ENCODE data around the gene FCHSD2.
A peak's percentile ranks its signal among the peaks of the same experiment; 100 is the strongest.
"Not testable (repeated sequence)": the region's sequence is repeated elsewhere in the genome, so short reads cannot be mapped to it uniquely, and the experiment has no call there.

The FCHSD2 gene

DNA sequence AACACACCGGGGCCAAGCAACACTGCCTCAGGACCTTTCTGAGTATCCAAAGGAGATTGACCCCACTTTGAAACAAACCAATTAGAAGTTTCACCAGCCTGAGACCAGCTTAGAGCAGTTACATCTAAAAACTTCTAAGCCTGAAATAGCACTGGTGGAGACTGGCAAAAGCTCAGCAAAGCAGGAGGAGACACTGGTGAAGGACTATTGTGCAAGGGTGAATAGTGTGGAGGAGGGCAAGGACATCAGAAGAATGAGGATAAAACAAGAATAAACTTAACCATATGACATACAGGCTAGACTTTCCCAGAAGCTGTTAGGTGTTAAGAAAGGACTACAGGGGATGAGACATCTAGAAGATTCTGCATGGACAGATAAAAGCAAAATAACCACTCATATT, 152.4 kb downstream of the FCHSD2 start:
- H3K4me3 ChIP-seq (ENCODE audit: low read length): no peak overlapping the region
- no peak for DNase-seq (ENCODE audit: low read depth, low spot score)

- no peak for DNase-seq (ENCODE audit: low read depth, low spot score)
Measured at GRCh38 chr11:72988821-72989220, 153.3 kb downstream of the FCHSD2 start.

GRCh38 chr11:72985645-72986044, 156.5 kb downstream of the FCHSD2 start:
- DNase-seq (ENCODE audit: low read depth, low spot score): no peak
- H3K4me3 ChIP-seq (ENCODE audit: low read length): no peak overlapping the region

More at GRCh38 chr11:72988821-72989220, 153.3 kb downstream of the FCHSD2 start:
- H3K4me3 ChIP-seq (ENCODE audit: low read length): no peak overlapping the region

DNA sequence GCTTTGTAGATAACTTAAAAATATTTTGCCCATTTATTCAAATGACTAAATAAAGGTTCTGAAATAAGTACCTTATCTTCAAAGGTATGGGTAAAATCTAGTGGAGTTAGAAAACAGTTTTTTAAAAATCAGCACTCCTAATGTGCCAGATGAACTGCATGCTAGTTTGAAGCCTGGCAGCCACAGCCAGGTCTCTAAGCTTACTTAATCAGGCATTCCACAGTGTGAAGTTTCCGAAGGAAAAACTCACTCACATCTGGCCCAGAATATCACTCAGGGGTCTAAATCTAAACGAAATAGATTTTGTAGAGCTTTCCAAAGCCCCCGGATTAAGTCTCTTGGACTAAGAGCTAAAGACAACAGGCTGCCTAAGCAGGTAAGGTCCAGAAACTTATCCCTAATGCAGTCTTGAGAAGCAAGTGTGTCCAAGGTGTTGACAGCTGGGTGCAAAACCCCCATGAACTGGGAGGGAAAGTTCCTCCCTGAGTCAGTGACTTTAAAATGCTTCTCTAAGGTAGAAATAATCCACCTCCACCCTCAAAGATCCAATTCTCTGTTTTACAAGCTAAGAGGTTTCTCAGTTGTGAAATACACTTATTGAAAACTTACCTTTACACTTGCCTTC, 157.6 kb downstream of the FCHSD2 start:
- DNase-seq (ENCODE audit: low read depth, low spot score): no peak
- H3K4me3 ChIP-seq (ENCODE audit: low read length): no peak overlapping the region

- DNase-seq (ENCODE audit: low read depth, low spot score): no peak
- H3K4me3 ChIP-seq (ENCODE audit: low read length): no peak overlapping the region
Measured at GRCh38 chr11:72983560-72983959, 158.6 kb downstream of the FCHSD2 start.

DNA sequence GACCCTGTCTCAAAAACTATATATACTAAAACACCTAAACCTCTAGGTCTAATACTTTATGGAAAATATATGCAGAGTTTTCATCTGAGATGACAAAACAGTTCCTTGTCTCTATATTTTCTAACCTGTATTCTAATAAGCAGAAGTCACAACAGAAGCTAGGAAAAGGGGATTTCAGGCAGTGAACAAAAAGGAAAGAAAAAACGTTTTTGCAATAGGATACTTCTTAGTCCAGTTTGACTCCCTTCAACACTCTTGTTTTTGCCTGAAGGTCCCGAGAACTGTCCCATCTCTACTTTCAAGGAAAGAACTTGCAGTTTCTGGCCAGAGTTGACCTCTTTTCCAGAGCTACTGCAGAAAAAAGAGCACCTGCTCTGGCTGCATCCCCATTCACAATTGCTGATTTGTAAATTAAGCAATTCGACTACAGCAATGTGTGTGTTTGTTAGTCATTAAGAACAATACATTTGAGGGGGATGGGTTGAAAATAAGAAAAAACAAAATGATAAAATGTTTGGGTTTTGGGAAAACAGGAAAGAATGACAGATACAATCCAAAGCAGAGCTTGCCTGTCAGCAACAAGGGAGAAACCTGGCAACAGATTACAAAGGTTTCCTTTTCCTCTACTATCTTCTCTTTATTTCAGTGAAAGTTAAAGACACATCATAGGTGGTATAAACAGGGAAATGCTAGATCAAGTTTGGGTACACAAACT, 160.0 kb downstream of the FCHSD2 start:
- H3K4me3 ChIP-seq (ENCODE audit: low read length): no peak overlapping the region

GRCh38 chr11:72981080-72981479, 161.0 kb downstream of the FCHSD2 start:
- no peak overlapping the region for H3K4me3 ChIP-seq (ENCODE audit: low read length)
- no peak for DNase-seq (ENCODE audit: low read depth, low spot score)

More for the DNA sequence above, 160.0 kb downstream of the FCHSD2 start:
- DNase-seq (ENCODE audit: low read depth, low spot score): no peak

DNA sequence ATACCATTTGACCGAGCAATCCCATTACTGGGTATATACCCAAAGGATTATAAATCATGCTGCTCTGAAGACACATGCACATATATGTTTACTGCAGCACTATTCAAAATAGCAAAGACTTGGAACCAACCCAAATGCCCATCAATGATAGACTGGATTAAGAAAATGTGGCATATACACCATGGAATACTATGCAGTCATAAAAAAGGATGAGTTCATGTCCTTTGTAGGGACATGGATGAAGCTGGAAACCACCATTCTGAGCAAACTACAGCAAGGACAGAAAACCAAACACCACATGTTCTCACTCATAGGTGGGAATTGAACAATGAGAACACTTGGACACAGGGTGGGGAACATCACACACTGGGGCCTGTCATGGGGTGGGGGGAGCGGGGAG, 164.3 kb downstream of the FCHSD2 start:
- DNase-seq (ENCODE audit: low read depth, low spot score); H3K4me3 ChIP-seq (ENCODE audit: low read length): not testable (repeated sequence)

DNA sequence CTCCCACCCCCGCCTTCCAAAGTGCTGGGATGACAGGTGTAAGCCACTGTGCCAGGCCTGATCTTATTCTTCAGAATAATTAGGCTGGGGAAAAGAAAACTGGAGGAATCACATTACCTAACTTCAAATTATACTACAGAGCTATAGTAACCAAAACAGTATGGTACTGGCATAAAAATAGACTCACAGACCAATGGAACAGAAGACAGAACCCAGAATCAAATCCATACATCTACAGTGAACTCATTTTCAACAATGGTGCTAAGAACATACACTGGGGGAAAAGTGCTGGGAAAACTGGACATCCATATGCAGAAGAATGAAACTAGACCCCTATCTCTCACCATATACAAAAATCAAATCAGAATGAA, 165.6 kb downstream of the FCHSD2 start:
- not testable (repeated sequence) for DNase-seq (ENCODE audit: low read depth, low spot score); H3K4me3 ChIP-seq (ENCODE audit: low read length)

DNA sequence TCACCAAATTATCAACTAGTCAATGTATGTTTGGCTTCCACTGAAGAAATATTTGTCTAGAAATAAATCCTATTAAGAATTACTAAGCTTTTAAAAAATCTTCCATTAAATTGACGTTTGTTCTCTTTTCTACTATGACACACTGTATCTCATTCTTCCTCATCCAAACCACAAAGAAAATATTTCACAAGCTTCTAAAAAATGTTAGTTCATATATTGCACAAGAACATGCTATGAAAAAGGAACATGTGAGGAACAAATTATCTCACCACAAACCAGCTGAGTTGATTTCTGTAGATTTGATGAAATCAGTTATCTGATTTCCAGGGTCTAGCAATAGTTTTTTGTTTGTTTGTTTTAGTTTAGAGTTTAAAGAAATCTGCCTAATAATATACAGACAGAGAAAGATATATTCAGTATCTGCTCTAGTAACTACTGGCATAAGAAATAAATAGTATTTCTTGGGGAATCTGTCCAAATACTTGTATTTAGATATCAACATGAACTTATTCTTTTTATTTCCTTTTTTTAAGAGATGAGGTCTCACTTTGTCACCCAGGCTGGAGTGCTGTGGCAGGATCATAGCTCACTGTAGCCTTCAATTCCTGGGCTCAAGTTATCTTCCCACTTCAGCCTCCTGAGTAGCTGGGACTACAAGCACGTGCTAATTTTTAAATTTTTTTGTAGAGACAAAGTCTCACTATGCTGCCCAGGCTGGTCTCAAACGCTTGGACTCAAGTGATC, 166.2 kb downstream of the FCHSD2 start:
- H3K4me3 ChIP-seq (ENCODE audit: low read length): no peak overlapping the region
- peak; percentile 25 for DNase-seq (ENCODE audit: low read depth, low spot score)

DNA sequence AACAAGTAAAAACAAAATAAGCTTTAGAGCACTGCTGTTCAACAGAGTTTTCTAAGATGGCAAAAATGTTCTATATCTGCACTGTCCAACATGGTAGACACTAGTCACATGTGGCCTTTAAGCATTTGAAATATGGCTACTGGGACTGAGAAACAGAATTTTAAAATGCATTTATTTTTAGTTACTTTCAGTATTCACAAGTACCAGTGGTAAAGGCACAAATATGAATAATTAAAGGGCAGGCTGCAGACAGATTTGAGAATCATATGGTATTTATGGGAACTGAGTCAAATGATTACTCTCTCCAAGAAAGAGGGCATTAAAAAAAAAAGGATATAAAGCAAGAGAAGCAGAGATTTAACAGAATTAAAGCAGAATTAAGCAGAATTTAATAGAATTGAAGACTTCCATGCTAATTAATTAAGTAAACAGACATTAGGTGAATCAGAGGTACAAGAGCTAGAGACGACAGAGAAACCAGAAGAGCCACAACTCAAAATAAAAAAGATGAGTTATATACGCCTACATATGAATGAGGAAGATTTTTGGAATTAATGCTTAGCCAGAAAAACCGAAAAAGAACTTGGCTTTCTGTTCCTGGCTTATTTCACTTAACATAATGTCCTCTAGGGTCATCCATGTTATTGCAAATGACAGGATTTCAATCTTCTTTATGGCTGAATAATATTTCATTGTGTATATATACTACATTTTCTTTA, 167.5 kb downstream of the FCHSD2 start:
- no peak for DNase-seq (ENCODE audit: low read depth, low spot score)
- no peak overlapping the region for H3K4me3 ChIP-seq (ENCODE audit: low read length)

DNA sequence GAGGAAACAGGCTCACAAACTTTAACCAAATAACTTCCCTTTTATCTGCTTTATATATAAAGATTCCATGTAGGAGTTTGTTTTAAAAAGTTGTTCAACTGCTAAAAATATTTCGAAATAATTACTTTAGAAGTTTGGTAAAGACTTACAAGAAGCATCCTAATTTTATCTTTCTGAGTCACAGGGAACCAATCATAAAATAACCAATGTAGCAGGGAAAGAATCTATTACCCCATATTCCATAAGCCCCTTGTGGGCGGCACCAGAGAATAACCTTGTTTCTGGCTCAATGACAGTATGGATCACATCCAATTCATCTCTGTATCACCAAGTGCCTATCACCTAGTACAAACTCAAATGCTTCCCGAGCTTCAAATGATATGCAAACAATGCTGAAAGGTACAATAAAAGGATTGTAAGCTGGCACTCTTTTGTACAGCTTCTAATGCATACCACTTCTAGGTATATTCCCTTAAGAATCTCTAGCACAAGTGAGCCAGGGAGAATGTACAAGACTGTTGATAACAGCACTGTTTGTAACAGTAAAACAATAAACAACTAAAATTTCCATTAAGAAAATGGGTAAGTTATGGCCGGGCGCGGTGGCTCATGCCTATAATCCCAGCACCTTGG, 169.5 kb downstream of the FCHSD2 start:
- H3K4me3 ChIP-seq (ENCODE audit: low read length): no peak overlapping the region
- DNase-seq (ENCODE audit: low read depth, low spot score): no peak

DNA sequence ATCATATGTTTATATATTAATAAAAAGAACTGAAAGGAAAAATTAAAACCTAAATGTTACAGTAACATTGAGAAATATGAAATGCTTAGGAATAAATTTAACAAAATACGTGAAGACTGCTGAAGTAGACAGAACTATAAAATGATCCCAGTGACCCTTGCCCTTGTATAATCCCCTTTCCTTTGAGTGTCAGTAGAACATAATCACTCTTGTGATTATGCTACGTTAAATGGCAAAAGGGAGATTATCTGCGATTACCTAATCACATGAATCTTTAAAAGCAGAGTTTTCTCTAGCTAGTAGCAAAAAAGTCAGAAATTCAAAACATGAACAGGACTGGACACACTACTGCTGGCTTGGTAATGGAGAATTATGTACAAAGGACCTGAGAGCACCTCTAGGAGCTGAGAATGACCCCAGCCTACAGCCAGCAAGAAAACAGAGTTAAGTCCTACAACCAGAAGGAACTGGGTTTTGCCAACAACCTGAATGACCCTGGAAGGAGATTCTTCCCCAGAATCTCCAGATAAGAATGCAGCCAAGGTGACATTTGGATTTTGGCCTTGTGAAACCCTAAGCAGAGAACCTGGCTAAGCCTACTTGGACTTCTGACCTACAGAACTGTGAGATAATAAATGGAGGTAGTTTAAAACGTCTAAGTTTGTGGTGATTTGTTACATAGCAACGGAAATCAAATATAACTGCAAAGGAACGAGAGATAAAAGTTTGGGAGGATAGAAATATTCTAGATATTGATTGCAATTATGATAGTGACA, 170.7 kb downstream of the FCHSD2 start:
- H3K4me3 ChIP-seq (ENCODE audit: low read length): no peak overlapping the region
- no peak for DNase-seq (ENCODE audit: low read depth, low spot score)

- no peak overlapping the region for H3K4me3 ChIP-seq (ENCODE audit: low read length)
Measured at GRCh38 chr11:72970557-72971118, 171.5 kb downstream of the FCHSD2 start.

GRCh38 chr11:72969894-72970335, 172.2 kb downstream of the FCHSD2 start:
- H3K4me3 ChIP-seq (ENCODE audit: low read length): no peak overlapping the region
- DNase-seq (ENCODE audit: low read depth, low spot score): peak; percentile 81

More at GRCh38 chr11:72970557-72971118, 171.5 kb downstream of the FCHSD2 start:
- no peak for DNase-seq (ENCODE audit: low read depth, low spot score)

DNA sequence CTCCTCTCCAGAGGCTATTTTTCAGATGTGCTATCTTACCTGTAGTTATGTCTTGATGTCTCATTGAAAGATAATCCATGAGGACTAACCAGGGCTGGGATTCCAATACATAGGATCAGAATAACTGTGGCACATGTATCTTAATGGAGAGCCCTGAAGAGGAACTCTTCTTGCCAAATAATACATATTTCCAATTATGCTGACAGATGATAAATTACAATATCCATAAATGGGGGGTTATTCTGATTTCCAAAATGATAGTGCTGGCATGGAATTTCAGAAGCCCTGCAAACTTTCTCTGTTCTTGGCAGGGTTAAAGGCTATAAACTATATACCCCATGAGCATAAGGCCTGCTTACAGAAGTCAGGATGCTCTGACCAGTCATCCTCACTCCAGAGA, 173.7 kb downstream of the FCHSD2 start:
- DNase-seq (ENCODE audit: low read depth, low spot score): no peak
- no peak overlapping the region for H3K4me3 ChIP-seq (ENCODE audit: low read length)

DNA sequence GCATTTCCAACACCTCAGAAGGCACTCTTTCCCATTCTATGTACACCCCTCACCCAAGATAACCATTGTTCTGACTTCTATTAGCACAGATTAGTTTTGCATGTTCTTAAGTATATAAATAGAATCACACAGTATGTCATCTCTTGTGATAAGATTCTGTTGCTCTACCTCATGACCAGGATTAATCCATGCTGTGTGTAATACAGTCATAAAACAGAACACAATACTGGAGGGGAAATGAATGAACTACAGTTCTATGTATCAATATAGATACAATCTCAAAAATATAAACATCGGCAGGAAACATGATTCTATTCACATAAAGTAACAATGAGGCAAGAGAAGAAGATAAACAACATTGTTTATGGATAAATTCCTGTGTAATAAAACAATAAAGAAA, 176.4 kb downstream of the FCHSD2 start:
- DNase-seq (ENCODE audit: low read depth, low spot score): no peak
- no peak overlapping the region for H3K4me3 ChIP-seq (ENCODE audit: low read length)

DNA sequence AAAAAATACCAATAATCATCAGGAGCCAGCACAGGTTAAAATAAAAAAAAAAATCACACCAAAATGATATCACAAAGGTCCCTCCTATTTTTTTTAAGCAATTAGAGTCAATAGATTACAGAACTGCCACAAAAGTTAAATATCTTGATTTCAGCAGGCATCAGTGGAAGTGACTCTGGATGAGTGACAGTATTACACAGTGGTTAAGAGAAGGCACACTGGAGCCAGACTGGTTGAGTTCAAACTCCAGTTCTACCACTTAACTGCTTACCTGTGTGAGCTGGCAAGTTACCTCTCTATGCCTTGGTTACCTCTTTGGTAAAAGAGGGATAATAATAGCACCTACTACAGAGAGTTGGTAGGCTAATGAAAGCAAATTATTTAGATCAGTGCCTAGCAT, 179.4 kb downstream of the FCHSD2 start:
- DNase-seq (ENCODE audit: low read depth, low spot score): no peak
- no peak overlapping the region for H3K4me3 ChIP-seq (ENCODE audit: low read length)
